Dedifferentiated amniotic fluid mesenchymal stem cell (primary cell): Measurements from ENCODE around the gene CLPTM1.

Experiments
- DNase-seq: peaks from one replicate; pipeline ENCODE4 v3.0.0-alpha.2; 2016; ENCODE audit errors: extremely low spot score

The CLPTM1 gene

DNA sequence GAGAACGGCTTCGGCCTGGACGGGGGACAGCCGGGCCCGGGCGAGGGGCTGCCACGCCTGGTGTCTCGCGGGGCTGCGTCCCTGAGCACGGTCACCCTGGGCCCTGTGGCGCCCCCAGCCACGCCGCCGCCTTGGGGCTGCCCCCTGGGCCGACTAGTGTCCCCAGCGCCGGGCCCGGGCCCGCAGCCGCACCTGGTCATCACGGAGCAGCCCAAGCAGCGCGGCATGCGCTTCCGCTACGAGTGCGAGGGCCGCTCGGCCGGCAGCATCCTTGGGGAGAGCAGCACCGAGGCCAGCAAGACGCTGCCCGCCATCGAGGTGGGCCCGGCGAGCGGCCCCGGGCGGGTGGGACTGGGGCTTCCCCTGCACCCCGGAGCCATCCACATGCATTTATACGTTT is 56.8 kb downstream of the CLPTM1 start:
- DNase-seq, result no peak

DNA sequence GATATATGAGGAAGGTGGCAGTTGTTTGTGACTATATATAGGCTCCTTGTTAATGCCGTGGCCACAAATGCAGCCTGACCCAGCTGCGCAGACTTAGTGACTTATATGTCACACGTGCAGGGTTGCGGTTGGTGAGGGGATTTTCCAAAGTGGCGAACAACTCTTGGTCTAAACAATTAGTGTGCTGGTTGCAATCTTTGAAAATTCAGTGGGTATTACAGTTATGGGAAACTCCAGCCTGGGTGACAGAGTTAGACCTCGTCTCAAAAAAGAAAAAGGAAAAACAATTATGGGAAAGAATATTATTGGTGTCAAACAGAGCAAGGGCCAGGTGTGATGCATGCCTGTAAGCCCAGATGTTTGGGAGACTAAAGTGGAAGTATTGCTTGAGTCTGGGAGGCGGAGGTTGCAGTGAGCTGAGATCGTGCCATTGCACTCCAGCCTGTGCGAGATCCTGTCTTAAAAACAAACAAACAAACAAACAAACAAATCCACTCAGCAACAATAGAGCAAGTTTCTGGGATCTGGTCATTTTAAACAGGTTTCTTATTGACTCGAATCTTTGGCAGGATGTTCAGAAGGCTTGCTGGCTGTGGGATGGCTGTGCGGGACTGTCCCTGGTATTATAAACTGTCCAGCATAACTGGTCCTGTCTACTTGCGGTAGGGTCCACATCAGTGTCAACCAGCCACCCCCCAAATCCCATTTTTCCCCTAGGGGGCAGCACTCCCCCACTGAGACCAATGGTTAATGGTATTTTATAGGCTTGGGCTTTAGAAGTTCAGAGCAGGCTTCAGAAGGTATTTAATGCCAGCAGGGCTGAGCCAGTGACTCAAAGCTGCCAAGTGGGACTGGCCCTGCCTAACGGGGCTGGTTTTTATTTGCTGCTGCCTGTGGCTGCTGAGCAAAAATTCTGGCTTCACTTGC is 61.5 kb downstream of the CLPTM1 start:
- DNase-seq, result peak; percentile 68

DNA sequence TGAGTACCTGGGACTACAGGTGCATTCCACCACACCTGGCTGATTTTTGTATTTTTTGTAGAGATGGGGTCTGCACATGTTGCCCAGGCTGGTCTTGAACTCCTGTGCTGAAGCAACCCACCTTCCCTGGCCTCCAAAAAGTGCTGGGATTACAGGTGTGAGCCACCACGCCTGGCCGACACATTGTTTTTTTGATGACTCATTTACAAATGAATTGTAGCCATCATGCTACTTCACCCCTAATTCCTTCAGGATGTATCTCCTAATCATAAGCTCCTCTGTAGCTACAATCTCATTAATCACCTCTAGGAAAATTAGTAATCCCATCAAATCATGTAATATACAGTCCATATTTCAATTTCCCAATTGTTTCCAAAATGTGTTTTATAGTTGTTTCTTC is 64.0 kb downstream of the CLPTM1 start:
- DNase-seq, result no peak

DNA sequence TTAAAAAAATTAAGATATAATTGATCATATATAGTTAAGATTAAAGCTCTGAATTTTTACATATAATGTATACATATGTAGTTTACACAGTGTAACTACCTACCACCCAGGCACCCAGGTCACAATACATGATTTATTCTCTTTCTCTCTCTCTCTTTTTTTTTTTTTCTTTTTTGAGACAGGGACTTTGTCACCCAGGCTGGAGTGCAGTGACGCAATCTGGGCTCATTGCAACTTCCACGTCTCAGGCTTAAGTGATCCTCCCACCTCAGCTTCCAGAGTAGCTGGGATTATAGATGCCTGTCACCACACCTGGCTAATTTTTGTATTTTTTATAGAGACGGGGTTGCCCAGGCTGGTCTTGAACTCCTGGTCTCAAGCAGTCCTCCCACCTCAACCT is 64.9 kb downstream of the CLPTM1 start:
- DNase-seq, result no peak

DNA sequence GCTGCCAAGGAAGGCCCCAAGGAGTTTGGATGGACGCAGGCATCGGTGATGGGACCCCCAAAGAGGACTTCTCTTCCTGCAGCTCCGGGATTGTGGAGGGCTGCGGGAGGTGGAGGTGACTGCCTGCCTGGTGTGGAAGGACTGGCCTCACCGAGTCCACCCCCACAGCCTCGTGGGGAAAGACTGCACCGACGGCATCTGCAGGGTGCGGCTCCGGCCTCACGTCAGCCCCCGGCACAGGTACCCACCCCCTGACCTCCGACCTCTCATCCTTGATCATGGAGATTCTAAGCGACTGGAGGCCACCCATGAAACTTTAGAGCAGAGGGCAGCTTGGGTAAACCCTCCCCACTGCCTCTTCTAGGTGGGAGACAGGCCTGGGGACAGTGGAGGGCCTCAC is 66.8 kb downstream of the CLPTM1 start:
- DNase-seq, result no peak

DNA sequence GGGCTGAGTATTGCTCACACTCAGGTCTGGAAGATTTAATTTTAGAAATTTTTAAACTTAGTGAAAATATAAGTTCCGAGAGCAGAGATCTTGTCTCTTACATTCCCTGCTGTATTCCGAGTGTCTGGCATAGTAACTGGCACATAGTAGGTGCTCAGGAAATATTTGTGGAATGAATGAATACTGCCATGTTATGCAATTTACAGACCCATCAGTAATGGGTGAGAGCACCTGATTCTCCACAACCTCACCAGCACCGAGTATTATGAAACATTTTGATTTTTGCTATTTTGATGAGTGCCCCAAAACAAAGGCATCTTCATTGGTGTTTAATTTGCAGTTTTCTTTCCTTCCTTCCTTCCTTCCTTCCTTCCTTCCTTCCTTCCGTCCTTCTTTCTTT is 67.9 kb downstream of the CLPTM1 start:
- DNase-seq, result no peak

DNA sequence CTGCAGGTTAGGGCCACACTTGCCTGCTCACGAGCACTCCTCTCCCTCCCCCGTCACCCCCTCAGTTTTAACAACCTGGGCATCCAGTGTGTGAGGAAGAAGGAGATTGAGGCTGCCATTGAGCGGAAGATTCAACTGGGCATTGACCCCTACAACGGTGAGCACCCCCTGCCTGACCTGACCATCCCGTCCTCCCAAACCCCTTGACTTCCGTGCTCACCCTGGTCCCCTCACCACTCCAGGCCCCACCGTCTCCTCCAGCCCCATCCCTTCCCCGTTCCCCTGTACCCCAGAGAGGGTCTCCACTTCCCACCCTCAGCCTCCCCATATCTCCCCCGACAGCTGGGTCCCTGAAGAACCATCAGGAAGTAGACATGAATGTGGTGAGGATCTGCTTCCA is 70.1 kb downstream of the CLPTM1 start:
- DNase-seq, result no peak

DNA sequence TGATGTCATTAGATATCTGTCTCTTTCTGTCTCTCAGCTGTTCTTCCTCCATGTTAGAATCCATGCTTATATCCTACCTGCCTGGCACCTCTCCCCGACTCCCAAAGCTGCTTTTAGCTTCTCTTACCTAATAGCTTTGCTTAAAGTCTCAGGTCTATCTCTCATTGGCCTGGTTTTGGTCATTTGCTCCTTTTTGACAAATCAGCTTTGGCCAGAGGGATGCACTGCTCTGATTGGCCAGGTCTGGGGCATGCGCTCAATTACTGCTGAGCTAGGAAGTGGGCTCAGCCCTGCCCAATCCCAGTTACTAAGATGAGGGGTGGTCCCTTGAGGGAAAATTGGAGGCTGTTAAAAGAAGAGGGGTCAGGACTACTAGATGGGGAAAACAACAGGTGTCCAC is 72.2 kb downstream of the CLPTM1 start:
- no peak for DNase-seq

DNA sequence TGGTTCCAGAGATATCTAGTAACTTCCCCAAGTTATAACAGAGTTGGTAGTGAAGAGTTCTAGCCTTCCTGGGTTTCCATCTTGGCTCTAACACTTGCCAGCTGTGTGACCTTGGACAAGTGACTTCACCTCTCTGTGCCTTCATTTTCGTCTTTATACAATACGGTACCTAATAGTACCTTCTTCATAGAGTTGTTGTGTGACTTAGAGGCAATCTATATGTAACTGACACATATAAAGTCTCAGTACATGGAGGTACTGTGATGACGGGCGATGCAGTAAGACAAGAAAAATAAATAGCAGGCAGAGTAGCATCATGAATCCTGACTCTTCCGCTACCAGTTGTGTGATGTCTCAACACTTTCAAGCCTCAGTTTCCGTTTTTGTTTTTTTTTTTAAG is 75.6 kb downstream of the CLPTM1 start:
- DNase-seq, result no peak

DNA sequence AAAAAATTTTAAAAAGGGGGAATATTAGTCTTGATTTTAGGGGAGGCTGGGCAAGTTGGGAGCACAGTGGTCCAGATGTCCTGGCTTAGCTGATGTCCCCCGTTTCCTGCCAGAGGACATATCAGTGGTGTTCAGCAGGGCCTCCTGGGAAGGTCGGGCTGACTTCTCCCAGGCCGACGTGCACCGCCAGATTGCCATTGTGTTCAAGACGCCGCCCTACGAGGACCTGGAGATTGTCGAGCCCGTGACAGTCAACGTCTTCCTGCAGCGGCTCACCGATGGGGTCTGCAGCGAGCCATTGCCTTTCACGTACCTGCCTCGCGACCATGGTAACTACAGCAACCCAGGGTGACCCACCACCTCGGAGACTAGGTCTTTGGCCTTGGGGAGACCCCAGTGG is 77.2 kb downstream of the CLPTM1 start:
- no peak for DNase-seq

DNA sequence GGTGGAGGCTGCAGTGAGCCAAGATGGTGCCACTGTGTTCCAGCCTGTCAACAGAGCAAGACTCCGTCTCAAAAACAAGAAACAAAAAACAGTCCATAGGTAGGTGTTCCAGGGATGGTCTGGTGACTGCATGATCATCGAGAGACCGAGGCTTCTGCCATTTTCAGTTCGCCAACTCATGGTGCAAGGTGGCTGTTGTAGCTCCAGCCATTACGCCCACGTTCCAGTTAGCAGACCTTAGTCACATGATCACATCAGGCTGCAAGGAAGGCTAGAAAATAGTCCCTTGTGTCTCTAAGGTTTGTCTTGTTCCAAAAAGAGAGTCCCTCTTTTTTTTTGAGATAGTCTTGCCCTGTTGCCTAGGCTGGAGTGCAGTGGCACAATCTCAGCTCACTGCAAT is 80.6 kb downstream of the CLPTM1 start:
- no peak for DNase-seq

DNA sequence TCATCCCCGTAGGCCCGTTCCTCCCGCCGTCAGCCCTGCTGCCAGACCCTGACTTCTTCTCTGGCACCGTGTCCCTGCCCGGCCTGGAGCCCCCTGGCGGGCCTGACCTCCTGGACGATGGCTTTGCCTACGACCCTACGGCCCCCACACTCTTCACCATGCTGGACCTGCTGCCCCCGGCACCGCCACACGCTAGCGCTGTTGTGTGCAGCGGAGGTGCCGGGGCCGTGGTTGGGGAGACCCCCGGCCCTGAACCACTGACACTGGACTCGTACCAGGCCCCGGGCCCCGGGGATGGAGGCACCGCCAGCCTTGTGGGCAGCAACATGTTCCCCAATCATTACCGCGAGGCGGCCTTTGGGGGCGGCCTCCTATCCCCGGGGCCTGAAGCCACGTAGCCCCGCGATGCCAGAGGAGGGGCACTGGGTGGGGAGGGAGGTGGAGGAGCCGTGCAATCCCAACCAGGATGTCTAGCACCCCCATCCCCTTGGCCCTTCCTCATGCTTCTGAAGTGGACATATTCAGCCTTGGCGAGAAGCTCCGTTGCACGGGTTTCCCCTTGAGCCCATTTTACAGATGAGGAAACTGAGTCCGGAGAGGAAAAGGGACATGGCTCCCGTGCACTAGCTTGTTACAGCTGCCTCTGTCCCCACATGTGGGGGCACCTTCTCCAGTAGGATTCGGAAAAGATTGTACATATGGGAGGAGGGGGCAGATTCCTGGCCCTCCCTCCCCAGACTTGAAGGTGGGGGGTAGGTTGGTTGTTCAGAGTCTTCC is 82.4 kb downstream of the CLPTM1 start:
- DNase-seq, result no peak

DNA sequence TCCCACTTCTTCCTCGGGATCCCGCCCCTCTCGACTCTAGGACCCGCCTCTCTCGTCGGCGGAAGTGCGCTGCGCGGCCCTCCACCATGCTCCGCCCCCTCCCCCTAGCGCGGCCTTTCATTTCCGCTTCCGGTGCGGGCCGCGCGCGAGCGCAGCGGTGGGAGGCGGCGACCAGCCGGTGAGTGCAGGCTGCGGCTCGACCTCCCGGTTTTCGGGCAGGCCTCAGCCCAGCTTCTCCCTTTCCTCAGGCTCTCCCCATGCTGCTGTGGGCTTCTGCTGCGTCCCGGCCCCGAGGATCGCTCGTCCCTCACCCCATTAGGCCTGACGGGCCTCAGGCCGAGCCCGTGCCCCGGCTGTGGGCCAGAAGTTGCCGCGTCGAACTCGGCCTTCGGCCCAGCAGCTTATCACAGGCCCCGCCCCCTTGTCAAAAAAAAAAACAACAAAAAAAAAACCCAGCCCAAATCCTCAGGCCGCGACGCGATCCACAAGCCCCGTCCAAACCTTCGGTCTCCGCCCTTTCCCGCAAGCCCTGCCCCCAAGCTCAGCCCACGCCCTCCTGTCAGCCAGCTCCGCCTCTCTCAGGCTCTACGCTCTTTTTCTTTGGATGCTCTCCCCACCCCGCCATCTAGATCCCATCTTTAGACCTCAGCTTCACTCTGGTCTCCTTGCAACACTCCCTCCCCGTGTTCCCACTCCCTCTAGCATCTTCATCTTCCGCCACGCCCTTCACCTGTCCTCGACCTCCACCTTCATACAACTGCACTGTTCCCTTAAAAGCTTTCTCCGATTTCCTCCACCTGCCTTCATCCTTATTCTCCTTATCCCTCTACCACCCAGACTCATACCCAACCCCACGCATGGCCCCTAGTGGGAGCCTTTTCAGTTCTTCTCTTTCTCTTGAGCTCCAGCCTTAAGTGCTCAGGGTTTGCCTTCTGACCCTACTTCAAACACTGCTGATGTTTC is 84.0 kb downstream of the CLPTM1 start, which contains the start of gene CLASRP:
Gene CLASRP (plus strand): TSS at position 115 of the 963 bp plus-strand sequence. CDS start 1,168 bp downstream, outside the sequence.
- DNase-seq, result peak; percentile 92

DNA sequence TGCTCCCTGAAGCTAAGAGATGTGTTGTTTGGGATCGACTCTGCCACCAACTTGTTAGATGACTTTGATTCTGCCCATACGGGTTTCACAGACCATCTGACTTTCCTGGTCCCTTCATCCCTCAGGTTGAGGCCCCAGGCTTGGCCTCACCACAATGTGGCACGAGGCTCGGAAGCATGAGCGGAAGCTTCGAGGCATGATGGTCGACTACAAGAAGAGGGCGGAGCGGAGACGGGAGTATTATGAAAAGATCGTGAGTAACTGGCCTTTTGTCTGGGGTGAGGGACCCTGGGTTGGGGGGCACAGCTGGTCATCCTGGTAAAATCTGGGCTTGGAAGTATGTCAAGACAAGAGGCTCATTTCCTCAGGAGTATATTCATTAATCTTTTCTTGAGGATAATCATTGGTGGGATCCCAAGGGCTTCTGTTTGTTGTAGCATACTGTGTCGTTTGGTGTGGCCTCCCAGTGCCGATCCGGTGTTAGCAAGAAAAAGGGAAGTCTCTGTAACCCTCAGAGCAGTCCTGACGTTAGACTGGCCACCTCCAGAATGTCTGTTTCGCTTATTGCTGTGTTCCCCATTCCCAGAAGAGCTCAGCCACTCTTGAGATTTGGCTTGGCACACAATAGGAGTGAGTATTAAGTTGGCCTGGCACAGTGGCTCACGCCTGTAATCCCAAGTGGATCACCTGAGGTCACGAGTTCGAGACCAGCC is 85.0 kb downstream of the CLPTM1 start:
- no peak for DNase-seq

DNA sequence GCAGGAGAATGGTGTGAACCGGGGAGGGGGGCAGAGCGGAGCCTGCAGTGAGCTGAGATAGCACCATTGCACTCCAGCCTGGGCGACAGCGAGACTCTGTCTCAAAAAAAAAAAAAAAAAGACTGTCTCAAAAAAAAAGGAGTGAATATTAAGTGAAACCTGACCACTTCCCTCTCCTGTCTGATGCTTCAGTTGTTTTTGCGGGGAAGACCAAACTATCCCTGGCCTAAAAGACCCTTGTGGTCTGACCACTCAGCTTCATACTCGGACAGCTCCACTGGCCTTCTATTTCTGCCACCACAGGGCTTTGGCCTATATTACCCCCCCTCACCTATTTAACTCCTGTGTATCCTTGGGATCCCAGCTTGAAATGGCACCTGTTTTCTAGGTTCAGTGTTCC is 85.9 kb downstream of the CLPTM1 start:
- no peak for DNase-seq
